H1 (cell line): Measurements from ENCODE around the gene MDM1. TPM values are rescaled to one million over a fixed set of nuclear protein-coding genes. Genes with fewer than 3 reads are reported as not detected.

Experiments used
- CTCF ChIA-PET: fragments of 300-600 bp; sonication (Branson Sonifier 250); formaldehyde crosslinking; loops from one replicate; lab custom pipeline; 2021; ENCODE audit not compliant: partially characterized antibody; lab: Charles Lee
- POLR2A ChIA-PET: fragments of 300-600 bp; sonication (Branson Sonifier 250); formaldehyde crosslinking; loops from one replicate; lab custom pipeline; 2021; ENCODE audit warnings: inconsistent platforms; ENCODE audit not compliant: partially characterized antibody; lab: Charles Lee
- DNase-seq, 2 experiments: peaks; one replicate each; pipeline versions ENCODE4 v3.0.0 to v3.0.0-alpha.2; 2010 to 2022; ENCODE audit warnings: low spot score in 2 of 2, low read depth in 1 of 2, mixed read lengths in 1 of 2
- FAIRE-seq: peaks from 2 replicates; lab custom pipeline; 2011; peaks lifted over from hg19 to GRCh38; lab: Jason Lieb, UNC
- H2AFZ ChIP-seq: 2 replicates; pipeline ENCODE4 v1.8.1; 2012; ENCODE audit warnings: low read length, inconsistent platforms
- H2AK5ac ChIP-seq: 2 replicates; pipeline ENCODE4 v1.6.1; 2013; ENCODE audit warnings: low read depth, low read length
- H2BK120ac ChIP-seq: replicated peaks from 2 replicates; pipeline ENCODE3; 2013; ENCODE audit warnings: low read depth, low read length, inconsistent platforms
- H2BK12ac ChIP-seq: 2 replicates; pipeline ENCODE4 v1.6.1; 2013; ENCODE audit warnings: low read depth, low read length
- H2BK15ac ChIP-seq: 2 replicates; pipeline ENCODE4 v1.6.1; 2013; ENCODE audit warnings: low read length
- H2BK20ac ChIP-seq: 2 replicates; pipeline ENCODE4 v1.6.1; 2013; ENCODE audit warnings: low read length
- H2BK5ac ChIP-seq: 2 replicates; pipeline ENCODE4 v1.6.1; 2013; ENCODE audit warnings: low read depth, low read length
- H3K14ac ChIP-seq: 2 replicates; pipeline ENCODE4 v1.6.1; 2013; ENCODE audit warnings: inconsistent platforms; ENCODE audit not compliant: insufficient read length
- H3K18ac ChIP-seq: 2 replicates; pipeline ENCODE4 v1.6.1; 2013; ENCODE audit warnings: low read length; ENCODE audit errors: extremely low read depth
- H3K23ac ChIP-seq: 2 replicates; pipeline ENCODE4 v1.6.1; 2013; ENCODE audit warnings: inconsistent platforms; ENCODE audit not compliant: insufficient read length
- H3K23me2 ChIP-seq: 2 replicates; pipeline ENCODE4 v1.6.1; 2013; ENCODE audit warnings: low read depth, low read length
- H3K27ac ChIP-seq: 2 replicates; pipeline ENCODE4 v1.6.1; 2011; ENCODE audit warnings: low read depth, low read length, inconsistent platforms
- H3K27me3 ChIP-seq, 4 experiments: replicated peaks in 1 of 4; 1 replicate in 1 of 4; 2 replicates in 3 of 4; pipeline versions ENCODE4 v1.6.1 to v1.8.1; 2011 to 2013; ENCODE audit warnings: low read length in 3 of 4, mild to moderate bottlenecking in 3 of 4, inconsistent platforms in 2 of 4, mixed read lengths in 2 of 4, moderate library complexity in 1 of 4; ENCODE audit not compliant: control insufficient read depth in 3 of 4, insufficient read depth in 3 of 4; ENCODE audit errors: extremely low read depth in 1 of 4
- H3K36me3 ChIP-seq, 4 experiments: 2 replicates each; pipeline versions ENCODE4 v1.6.1 to v1.8.1; 2011 to 2013; ENCODE audit warnings: mild to moderate bottlenecking in 4 of 4, low read length in 3 of 4, moderate library complexity in 2 of 4, control low read depth in 1 of 4, inconsistent platforms in 1 of 4; ENCODE audit not compliant: insufficient read depth in 4 of 4, control insufficient read depth in 2 of 4
- H3K4ac ChIP-seq: replicated peaks from 2 replicates; pipeline ENCODE3; 2013; ENCODE audit warnings: low read length, low read depth, mixed read lengths, inconsistent platforms; ENCODE audit not compliant: insufficient read length
- H3K4me1 ChIP-seq, 4 experiments: replicated peaks in 1 of 4; 1 replicate in 1 of 4; 2 replicates in 3 of 4; pipeline versions ENCODE4 v1.6.1 to v1.8.1; 2011 to 2013; ENCODE audit warnings: low read length in 3 of 4, inconsistent platforms in 2 of 4, mixed read lengths in 1 of 4; ENCODE audit not compliant: insufficient read depth in 4 of 4, control insufficient read depth in 3 of 4
- H3K4me2 ChIP-seq, 2 experiments: 2 replicates each; pipeline versions ENCODE4 v1.6.1 to v1.8.1; 2011 to 2013; ENCODE audit warnings: low read depth in 2 of 2, low read length in 2 of 2, control low read depth in 1 of 2, inconsistent platforms in 1 of 2, mild to moderate bottlenecking in 1 of 2; ENCODE audit not compliant: insufficient read depth in 1 of 2
- H3K4me3 ChIP-seq, 4 experiments: fragments of 200-600, 300-600 bp in 1 of 4; sonication (generic), shearing (Covaris generic), sonication (Bioruptor Twin) in 1 of 4; 2 replicates each; pipeline versions ENCODE4 v1.5.1 to v1.8.1; 2011 to 2016; ENCODE audit warnings: low read length in 4 of 4, low read depth in 3 of 4, control low read depth in 2 of 4, inconsistent platforms in 2 of 4, mild to moderate bottlenecking in 2 of 4, mixed read lengths in 1 of 4, moderate library complexity in 1 of 4; ENCODE audit not compliant: insufficient read depth in 2 of 4; ENCODE audit errors: extremely low read depth in 1 of 4
- H3K56ac ChIP-seq: replicated peaks from 2 replicates; pipeline ENCODE3; 2013; ENCODE audit warnings: low read depth, mild to moderate bottlenecking, mixed read lengths, low read length, inconsistent platforms; ENCODE audit not compliant: insufficient read length
- H3K79me1 ChIP-seq: 2 replicates; pipeline ENCODE4 v1.6.1; 2013; ENCODE audit warnings: low read depth, low read length, control low read depth
- H3K79me2 ChIP-seq, 2 experiments: 2 replicates each; pipeline versions ENCODE4 v1.6.1 to v1.8.1; 2012 to 2013; ENCODE audit warnings: low read length in 2 of 2, mild to moderate bottlenecking in 2 of 2, inconsistent platforms in 1 of 2; ENCODE audit not compliant: insufficient read depth in 2 of 2, control insufficient read depth in 1 of 2
- H3K9ac ChIP-seq, 4 experiments: replicated peaks in 1 of 4; 1 replicate in 1 of 4; 2 replicates in 3 of 4; pipeline versions ENCODE4 v1.6.1 to v1.8.1; 2011 to 2013; ENCODE audit warnings: low read depth in 3 of 4, low read length in 3 of 4, control low read depth in 2 of 4, mild to moderate bottlenecking in 2 of 4, moderate library complexity in 2 of 4, inconsistent platforms in 1 of 4; ENCODE audit errors: extremely low read depth in 1 of 4
- H3K9me3 ChIP-seq, 2 experiments: 2 replicates each; pipeline versions ENCODE4 v1.6.1 to v1.8.1; 2012 to 2013; ENCODE audit warnings: mild to moderate bottlenecking in 2 of 2, moderate library complexity in 2 of 2, control low read depth in 1 of 2, inconsistent platforms in 1 of 2, low read depth in 1 of 2, low read length in 1 of 2, mixed read lengths in 1 of 2; ENCODE audit not compliant: insufficient read depth in 2 of 2
- H4K20me1 ChIP-seq, 2 experiments: replicated peaks in 1 of 2; 2 replicates each; pipeline versions ENCODE3 to v1.8.1; 2011 to 2013; ENCODE audit warnings: inconsistent platforms in 2 of 2, low read length in 2 of 2, mild to moderate bottlenecking in 1 of 2; ENCODE audit not compliant: insufficient read depth in 2 of 2, control insufficient read depth in 1 of 2
- H4K5ac ChIP-seq: 2 replicates; pipeline ENCODE4 v1.6.1; 2013; ENCODE audit warnings: low read length, low read depth, mixed read lengths, inconsistent platforms; ENCODE audit not compliant: insufficient read length
- H4K8ac ChIP-seq: 2 replicates; pipeline ENCODE4 v1.8.0; 2013; ENCODE audit warnings: mild to moderate bottlenecking, moderate library complexity, low read length, inconsistent platforms; ENCODE audit not compliant: insufficient read depth; ENCODE audit errors: extremely low read depth
- H4K91ac ChIP-seq: replicated peaks from 2 replicates; pipeline ENCODE3; 2013; ENCODE audit warnings: low read length, mixed read lengths, inconsistent platforms; ENCODE audit not compliant: insufficient read length
- CBX5 ChIP-seq: fragments of 300-800, 300-1000 bp; sonication (generic); IDR thresholded peaks from 2 replicates; pipeline ENCODE4 v1.7.1; 2016; ENCODE audit warnings: antibody characterized with exemption, low read length, low read depth
- CBX8 ChIP-seq: fragments of 300-800, 300-1000 bp; sonication (generic); IDR thresholded peaks from 2 replicates; pipeline ENCODE4 v1.7.1; 2016; ENCODE audit warnings: low read depth, low read length, borderline replicate concordance
- EP300 ChIP-seq, 2 experiments: IDR thresholded peaks; 1 replicate in 1 of 2; 2 replicates in 1 of 2; pipeline ENCODE4 v1.6.1; 2011 to 2012; ENCODE audit warnings: low read depth in 2 of 2, low read length in 2 of 2, mild to moderate bottlenecking in 2 of 2, borderline replicate concordance in 1 of 2, inconsistent platforms in 1 of 2, moderate library complexity in 1 of 2
- HDAC2 ChIP-seq, 2 experiments: fragments of 300-600 bp in 1 of 2; sonication (generic) in 1 of 2; IDR thresholded peaks; 2 replicates each; pipeline ENCODE4 v1.6.1; 2011 to 2012; ENCODE audit warnings: low read depth in 2 of 2, low read length in 2 of 2, mild to moderate bottlenecking in 2 of 2, moderate library complexity in 2 of 2, borderline replicate concordance in 1 of 2, inconsistent platforms in 1 of 2
- HDAC6 ChIP-seq: IDR thresholded peaks from one replicate; pipeline ENCODE4 v1.7.1; 2012; ENCODE audit warnings: low read depth, mild to moderate bottlenecking, inconsistent platforms, low read length, moderate library complexity
- JUN ChIP-seq: IDR thresholded peaks from 2 replicates; pipeline ENCODE4 v1.6.1; 2011; ENCODE audit warnings: low read depth, mild to moderate bottlenecking, improper control_type of control experiment, low read length
- KDM1A ChIP-seq: fragments of 200-600, 300-600 bp; sonication (generic); IDR thresholded peaks from 2 replicates; pipeline ENCODE4 v1.7.1; 2016; ENCODE audit warnings: mild to moderate bottlenecking, low read length, borderline replicate concordance
- PHF8 ChIP-seq: fragments of 200-600 bp; sonication (generic); conservative IDR thresholded peaks from 2 replicates; pipeline ENCODE4 v1.7.1; 2012; ENCODE audit warnings: low read depth, mild to moderate bottlenecking, inconsistent platforms, low read length, moderate library complexity
- POLR2AphosphoS5 ChIP-seq: IDR thresholded peaks from 2 replicates; pipeline ENCODE4 v1.6.1; 2011; ENCODE audit warnings: low read depth, low read length
- SIN3A ChIP-seq, 2 experiments: IDR thresholded peaks in 1 of 2; conservative IDR thresholded peaks in 1 of 2; 2 replicates each; pipeline ENCODE4 v1.6.1; 2011 to 2012; ENCODE audit warnings: low read length in 2 of 2, improper control_type of control experiment in 1 of 2, low read depth in 1 of 2, mild to moderate bottlenecking in 1 of 2
- ZNF274 ChIP-seq: IDR thresholded peaks from 2 replicates; pipeline ENCODE4 v1.7.0; 2012; ENCODE audit warnings: low read length, borderline replicate concordance; ENCODE audit errors: extremely low read depth
- WGBS, 2 experiments: shearing (Covaris generic) in 1 of 2; methylation state at CpG; one replicate each; pipeline versions ENCODE4 v1.1.6 to v1.1.7; 2013 to 2015; ENCODE audit warnings: low lambda C conversion rate in 2 of 2, mixed read lengths in 2 of 2, inconsistent platforms in 1 of 2, low coverage in 1 of 2, missing lambda C conversion rate in 1 of 2; ENCODE audit not compliant: insufficient replicate concordance in 2 of 2, insufficient coverage in 1 of 2, insufficient read length in 1 of 2; ENCODE audit errors: extremely low coverage in 1 of 2, missing lambda C conversion rate in 1 of 2; 5-methylcytosine and 5-hydroxymethylcytosine counted together
- polyA plus RNA-seq, 7 experiments: library from polyadenylated mRNA; depleted of rRNA in 3 of 7; stranded (reverse) in 5 of 7; unstranded in 2 of 7; fragments of >200 nt in 5 of 7; fragments of 200-250 nt in 2 of 7; gene quantifications; 1 replicate in 5 of 7; 2 replicates in 1 of 7; 4 replicates in 1 of 7; pipeline versions ENCODE4 v1.2.1 to v1.2.3, GENCODE V29; 2011 to 2013; ENCODE audit warnings: missing spikeins in 2 of 7, mixed read lengths in 2 of 7
- total RNA-seq: library from RNA; stranded (reverse); fragmentation: NEBNext Ultra II Directional; extraction: Animal tissue kit (Norgen Biotek cat#: 25700); gene quantifications from 2 replicates; pipeline ENCODE4 v1.2.1, GENCODE V29; 2021

The MDM1 gene
- total and polyA plus RNA-seq, 2 of the 8 experiments (the other 6 are each of a cell fraction or from before 2014, with no cell fraction given): 3.1 to 10.7 TPM

- no peak overlapping the region for H3K4me2 ChIP-seq
- no peaks in the 10 kb centered on the region for H3K79me1 ChIP-seq
- TF ChIP-seq ZNF274 (no peak), CBX5 (no peak), POLR2AphosphoS5 (no peak), SIN3A (conservative IDR thresholded peaks at IDR 0.05 in 1 of 2, IDR thresholded peaks at IDR 0.05 in 1 of 2; ENCODE audit: low read depth in 1 of 2, low read length in 2 of 2) (no peak), JUN (no peak), KDM1A (no peak), PHF8 (no peak), HDAC2 (IDR thresholded peaks at IDR 0.05; ENCODE audit: borderline replicate concordance in 1 of 2, low read depth in 2 of 2, low read length in 2 of 2) (no peak), EP300 (IDR thresholded peaks at IDR 0.05; ENCODE audit: borderline replicate concordance in 1 of 2, low read depth in 2 of 2, low read length in 2 of 2) (no peak), HDAC6 (no peak), CBX8 (no peak)
- FAIRE-seq: no peak
- no peak overlapping the region for H2BK20ac ChIP-seq
- H2BK15ac ChIP-seq: no peak overlapping the region
- CTCF ChIA-PET: interaction anchor here (0.8 to 2.4 kb wide), 8 partner anchors 11 to 337 kb away, joined by 3 to 12 read pairs (median 4); partner anchors contain the start of gene MDM1
- DNase-seq: no peak
- H3K23me2 ChIP-seq: no peaks in the 10 kb centered on the region
- peaks cover 0 to 3% (median 1%) of the 10 kb centered on the region in 4 experiments; a peak in 2 of 8 replicates for H3K36me3 ChIP-seq
- POLR2A ChIA-PET: no interaction called here
- no peaks in the 10 kb centered on the region for H3K79me2 ChIP-seq
- no peak overlapping the region for H2AFZ ChIP-seq
- H3K4me3 ChIP-seq: no peak overlapping the region
- no peak overlapping the region for H2BK12ac ChIP-seq
- no peak overlapping the region for H3K9ac ChIP-seq
- H3K4ac ChIP-seq: no peak overlapping the region
- 87% methylated on average over 11 of the region's 11 CpGs; no CpG with 5 or more reads in 1 of the 2 experiments for WGBS, 2 experiments
- H4K20me1 ChIP-seq: no peaks in the 10 kb centered on the region
- no peak overlapping the region for H3K14ac ChIP-seq
- H3K4me1 ChIP-seq: no peaks in the 10 kb centered on the region
- no peak overlapping the region for H2BK5ac ChIP-seq
- H4K5ac ChIP-seq: no peak overlapping the region
- no peaks in the 10 kb centered on the region for H3K27me3 ChIP-seq
- H3K27ac ChIP-seq: no peak overlapping the region
- H3K18ac ChIP-seq: no peak overlapping the region
- H3K9me3 ChIP-seq: no peaks in the 10 kb centered on the region
- no peak overlapping the region for H2BK120ac ChIP-seq
- no peak overlapping the region for H3K23ac ChIP-seq
- H4K8ac ChIP-seq: no peak overlapping the region
- no peak overlapping the region for H3K56ac ChIP-seq
- no peak overlapping the region for H2AK5ac ChIP-seq
- no peak overlapping the region for H4K91ac ChIP-seq
These were observed 12.1 kb downstream of the MDM1 start for GRCh38 chr12:68319988-68320623.
